ENCODE results near the gene LRIT3. TPM values are rescaled to one million over a fixed set of nuclear protein-coding genes. Genes with fewer than 3 reads are reported as not detected.

LRIT3 gene
- total and polyA plus RNA-seq, 2 experiments from 2014 or later, result 0.13 TPM; not detected in 1

- Histone ChIP-seq H3K4me1 (ENCODE audit: insufficient read depth) (no peaks in the 10 kb centered on the region), H3K4me2 (no peak overlapping the region), H3K9me3 (ENCODE audit: low read depth) (no peaks in the 10 kb centered on the region), H4K20me1 (ENCODE audit: insufficient read depth, poor library complexity, severe bottlenecking) (no peaks in the 10 kb centered on the region), H3K9me2 (replicated peaks; ENCODE audit: insufficient read depth) (no peaks in the 10 kb centered on the region), H3K27ac (no peak overlapping the region), H2AFZ (no peak overlapping the region), H3K4me3 (no peak overlapping the region), H3K36me3 (replicated peaks; ENCODE audit: insufficient read depth, low read depth) (no peaks in the 10 kb centered on the region), H3K27me3 (no peaks in the 10 kb centered on the region), H3K79me2 (no peaks in the 10 kb centered on the region)
- no peak for DNase-seq (ENCODE audit: low spot score)
- TF ChIP-seq EZH2phosphoT487 (IDR thresholded peaks at IDR 0.05; ENCODE audit: low read depth, severe bottlenecking, unreplicated experiment) (no peak), CTCF (IDR thresholded peaks at IDR 0.05; ENCODE audit: poor library complexity) (no peak), EZH2 (IDR thresholded peaks at IDR 0.05; ENCODE audit: borderline replicate concordance) (no peak)
Measured at GRCh38 chr4:109864134-109864533, 16.2 kb downstream of the LRIT3 start.

GRCh38 chr4:109870061-109870460 lies 22.2 kb downstream of the LRIT3 start:
- no peak overlapping the region for H3K27ac ChIP-seq
- TF ChIP-seq EZH2 (IDR thresholded peaks at IDR 0.05; ENCODE audit: borderline replicate concordance) (no peak), CTCF (IDR thresholded peaks at IDR 0.05; ENCODE audit: poor library complexity) (no peak), EZH2phosphoT487 (IDR thresholded peaks at IDR 0.05; ENCODE audit: low read depth, severe bottlenecking, unreplicated experiment) (no peak)
- H4K20me1 ChIP-seq (ENCODE audit: insufficient read depth, poor library complexity, severe bottlenecking), result no peaks in the 10 kb centered on the region
- no peaks in the 10 kb centered on the region for H3K36me3 ChIP-seq (replicated peaks; ENCODE audit: insufficient read depth, low read depth)
- no peak for DNase-seq (ENCODE audit: low spot score)
- H3K9me3 ChIP-seq (ENCODE audit: low read depth), result no peaks in the 10 kb centered on the region
- no peaks in the 10 kb centered on the region for H3K4me1 ChIP-seq (ENCODE audit: insufficient read depth)
- H3K4me2 ChIP-seq, result no peak overlapping the region
- no peaks in the 10 kb centered on the region for H3K27me3 ChIP-seq
- H2AFZ ChIP-seq, result no peak overlapping the region
- 95% methylated on average over 5 of the region's 5 CpGs for WGBS (ENCODE audit: low lambda C conversion rate, missing lambda C conversion rate)
- no peaks in the 10 kb centered on the region for H3K9me2 ChIP-seq (replicated peaks; ENCODE audit: insufficient read depth)
- H3K4me3 ChIP-seq, result no peak overlapping the region
- H3K79me2 ChIP-seq, result no peaks in the 10 kb centered on the region

DNA sequence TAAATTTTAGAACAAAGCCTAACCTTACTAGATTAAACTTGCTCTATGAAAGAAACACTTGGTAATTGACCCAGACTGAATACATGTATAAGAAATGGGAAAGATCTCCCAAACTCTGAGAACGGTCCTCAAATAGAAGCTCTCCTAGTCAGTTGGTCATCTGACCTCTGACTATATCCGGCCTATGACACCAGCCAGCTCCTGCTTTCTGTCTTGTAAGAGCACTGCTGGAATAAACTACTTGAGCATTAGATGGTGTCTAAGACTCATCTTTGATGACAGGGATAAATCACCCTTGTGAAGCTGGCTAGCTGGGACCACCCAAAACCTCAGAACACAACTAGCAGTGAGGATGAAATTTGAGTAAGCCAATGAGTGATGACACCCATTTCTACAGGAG lies 24.2 kb downstream of the LRIT3 start:
- WGBS (ENCODE audit: low lambda C conversion rate, missing lambda C conversion rate), result 84% methylated on average over 2 of the region's 2 CpGs
- DNase-seq (ENCODE audit: low spot score), result no peak

More for the DNA sequence above, 24.2 kb downstream of the LRIT3 start:
- Histone ChIP-seq H3K4me3 (no peak overlapping the region), H3K27ac (no peak overlapping the region), H3K36me3 (replicated peaks; ENCODE audit: insufficient read depth, low read depth) (no peaks in the 10 kb centered on the region), H4K20me1 (ENCODE audit: insufficient read depth, poor library complexity, severe bottlenecking) (no peaks in the 10 kb centered on the region), H3K79me2 (no peaks in the 10 kb centered on the region), H3K27me3 (no peaks in the 10 kb centered on the region), H2AFZ (no peak overlapping the region), H3K9me3 (ENCODE audit: low read depth) (no peaks in the 10 kb centered on the region), H3K4me1 (ENCODE audit: insufficient read depth) (no peaks in the 10 kb centered on the region), H3K9me2 (replicated peaks; ENCODE audit: insufficient read depth) (no peaks in the 10 kb centered on the region), H3K4me2 (no peak overlapping the region)
- TF ChIP-seq EZH2 (IDR thresholded peaks at IDR 0.05; ENCODE audit: borderline replicate concordance) (no peak), CTCF (IDR thresholded peaks at IDR 0.05; ENCODE audit: poor library complexity) (no peak), EZH2phosphoT487 (IDR thresholded peaks at IDR 0.05; ENCODE audit: low read depth, severe bottlenecking, unreplicated experiment) (no peak)

All from hepatocyte (in vitro differentiated cells).